ENCODE measurements around the gene TADA1.

- no peak for TF ChIP-seq EZH2 (IDR thresholded peaks at IDR 0.05; ENCODE audit: low read depth, unreplicated experiment)
- TF ChIP-seq POLR2AphosphoS5 (IDR thresholded peaks at IDR 0.05; ENCODE audit: low read depth), result no peak
These were observed 31.0 kb upstream of the TADA1 start for GRCh38 chr1:166907051-166907450.
